ENCODE measurements around the gene TNFRSF4.
A peak's percentile ranks its signal among the peaks of the same experiment; 100 is the strongest.

TNFRSF4 gene

GRCh38 chr1:1181129-1181937, 32.6 kb downstream of the TNFRSF4 start:
- DNase-seq: peak; percentile 9

GRCh38 chr1:1179983-1180861, 33.7 kb downstream of the TNFRSF4 start:
- peak; percentile 3 for DNase-seq

GRCh38 chr1:1179346-1179982, 34.5 kb downstream of the TNFRSF4 start:
- peak; percentile 12 for DNase-seq

GRCh38 chr1:1178794-1179331, 35.1 kb downstream of the TNFRSF4 start:
- peak; percentile 7 for DNase-seq

- DNase-seq: peak; percentile 15
Observed at GRCh38 chr1:1177452-1178206, 36.3 kb downstream of the TNFRSF4 start.

- DNase-seq: peak; percentile 9
Observed at GRCh38 chr1:1176931-1177330, 37.0 kb downstream of the TNFRSF4 start.

GRCh38 chr1:1176063-1176761, 37.7 kb downstream of the TNFRSF4 start:
- DNase-seq: peak; percentile 5

GRCh38 chr1:1175221-1176062, 38.5 kb downstream of the TNFRSF4 start:
- peak; percentile 11 for DNase-seq

- DNase-seq: peak; percentile 66
Observed at GRCh38 chr1:1173793-1174415, 40.0 kb downstream of the TNFRSF4 start, which contains the start of gene TTLL10. Gene TTLL10 (plus strand): TSS chr1:1173880. CDS start chr1:1179216, 5,336 bp downstream.

GRCh38 chr1:1173061-1173792, 40.7 kb downstream of the TNFRSF4 start:
- DNase-seq: peak; percentile 2

- peak; percentile 73 for DNase-seq
Observed at GRCh38 chr1:1171546-1172340, 42.2 kb downstream of the TNFRSF4 start.

- peak; percentile 12 for DNase-seq
Observed at GRCh38 chr1:1171161-1171545, 42.8 kb downstream of the TNFRSF4 start.

GRCh38 chr1:1170215-1171091, 43.5 kb downstream of the TNFRSF4 start:
- DNase-seq: peak; percentile 10

GRCh38 chr1:1169429-1170214, 44.3 kb downstream of the TNFRSF4 start:
- DNase-seq: peak; percentile 16

- DNase-seq: peak; percentile 12
Observed at GRCh38 chr1:1168451-1169411, 45.2 kb downstream of the TNFRSF4 start.

Data from CD4-positive, alpha-beta T cell treated with Interleukin-15 for 1 hour (primary cell).